Mesodermal cell (in vitro differentiated cells): ENCODE results near the gene LYZL4.

Experiments
- H3K27ac ChIP-seq: 2 replicates; pipeline ENCODE4 v1.7.0; 2013; ENCODE audit warnings: mild to moderate bottlenecking, low read depth, low read length, moderate library complexity; ENCODE audit not compliant: severe bottlenecking
- H3K36me3 ChIP-seq: 2 replicates; pipeline ENCODE4 v1.7.1; 2013; ENCODE audit warnings: mild to moderate bottlenecking, low read length, moderate library complexity; ENCODE audit not compliant: control insufficient read depth, insufficient read depth
- H3K4me1 ChIP-seq: one replicate; pipeline ENCODE4 v1.7.1; 2013; ENCODE audit warnings: mild to moderate bottlenecking, low read length; ENCODE audit not compliant: insufficient read depth, control insufficient read depth, poor library complexity, severe bottlenecking
- H3K4me3 ChIP-seq: 2 replicates; pipeline ENCODE4 v1.7.0; 2013; ENCODE audit warnings: low read length, control low read depth, mild to moderate bottlenecking; ENCODE audit not compliant: insufficient read depth, poor library complexity, severe bottlenecking; ENCODE audit errors: extremely low read depth
- H3K9me3 ChIP-seq: 2 replicates; pipeline ENCODE4 v1.7.1; 2013; ENCODE audit warnings: mild to moderate bottlenecking, low read length, moderate library complexity; ENCODE audit not compliant: control insufficient read depth
- WGBS, 2 experiments: methylation state at CpG; one replicate each; pipeline ENCODE4 v1.1.5; 2013; ENCODE audit warnings: missing lambda C conversion rate in 2 of 2; ENCODE audit not compliant: insufficient coverage in 2 of 2; 5-methylcytosine and 5-hydroxymethylcytosine counted together

Gene LYZL4

GRCh38 chr3:42402394-42403096, 7.9 kb downstream of the LYZL4 start:
- Histone ChIP-seq H3K9me3 (no peaks in the 10 kb centered on the region), H3K4me1 (no peaks in the 10 kb centered on the region), H3K27ac (no peak overlapping the region), H3K36me3 (no peaks in the 10 kb centered on the region), H3K4me3 (no peak overlapping the region)
- WGBS, 2 experiments: no CpG with 5 or more reads among the region's 2 CpGs

GRCh38 chr3:42398080-42398479, 12.3 kb downstream of the LYZL4 start:
- H3K9me3 ChIP-seq: no peaks in the 10 kb centered on the region
- H3K36me3 ChIP-seq: no peaks in the 10 kb centered on the region
- no peak overlapping the region for H3K4me3 ChIP-seq
- H3K4me1 ChIP-seq: no peaks in the 10 kb centered on the region
- WGBS, 2 experiments: 70% methylated on average over 2 of the region's 3 CpGs; no CpG with 5 or more reads in 1 of the 2 experiments
- H3K27ac ChIP-seq: no peak overlapping the region

- no peaks in the 10 kb centered on the region for H3K4me1 ChIP-seq
- 98% methylated on average over 8 of the region's 8 CpGs for WGBS, 2 experiments
- H3K4me3 ChIP-seq: no peak overlapping the region
- no peak overlapping the region for H3K27ac ChIP-seq
- H3K9me3 ChIP-seq: no peaks in the 10 kb centered on the region
- H3K36me3 ChIP-seq: no peaks in the 10 kb centered on the region
Measured at GRCh38 chr3:42397644-42398043, 12.8 kb downstream of the LYZL4 start.

- WGBS, 2 experiments: 90 to 92% methylated on average over 10 of the region's 12 CpGs
Measured at GRCh38 chr3:42394579-42395288, 15.7 kb downstream of the LYZL4 start.

GRCh38 chr3:42387802-42388651, 22.4 kb downstream of the LYZL4 start:
- Histone ChIP-seq H3K4me1 (peaks cover 5% of the 10 kb centered on the region), H3K9me3 (no peaks in the 10 kb centered on the region), H3K36me3 (no peaks in the 10 kb centered on the region), H3K4me3 (no peak overlapping the region), H3K27ac (peak overlapping the region; percentile 37)
- 81 to 92% methylated on average over 3 to 9 of the region's 10 CpGs for WGBS, 2 experiments

More at GRCh38 chr3:42394579-42395288, 15.7 kb downstream of the LYZL4 start:
- no peak overlapping the region for H3K27ac ChIP-seq
- no peak overlapping the region for H3K4me3 ChIP-seq
- no peaks in the 10 kb centered on the region for H3K4me1 ChIP-seq
- no peaks in the 10 kb centered on the region for H3K36me3 ChIP-seq
- H3K9me3 ChIP-seq: no peaks in the 10 kb centered on the region

GRCh38 chr3:42381551-42382082, 28.8 kb downstream of the LYZL4 start:
- no peaks in the 10 kb centered on the region for H3K9me3 ChIP-seq
- no peak overlapping the region for H3K27ac ChIP-seq
- H3K4me3 ChIP-seq: no peak overlapping the region
- H3K4me1 ChIP-seq: no peaks in the 10 kb centered on the region
- WGBS, 2 experiments: 81 to 98% methylated on average over 3 to 4 of the region's 6 CpGs
- H3K36me3 ChIP-seq: no peaks in the 10 kb centered on the region

GRCh38 chr3:42377681-42378080, 32.7 kb downstream of the LYZL4 start:
- H3K9me3 ChIP-seq: no peaks in the 10 kb centered on the region
- 100% methylated on average over 1 of the region's 2 CpGs; no CpG with 5 or more reads in 1 of the 2 experiments for WGBS, 2 experiments
- no peaks in the 10 kb centered on the region for H3K36me3 ChIP-seq
- H3K4me3 ChIP-seq: no peak overlapping the region
- no peak overlapping the region for H3K27ac ChIP-seq
- no peaks in the 10 kb centered on the region for H3K4me1 ChIP-seq

GRCh38 chr3:42376344-42376798, 34.0 kb downstream of the LYZL4 start:
- H3K9me3 ChIP-seq: no peaks in the 10 kb centered on the region
- H3K4me1 ChIP-seq: no peaks in the 10 kb centered on the region
- H3K4me3 ChIP-seq: no peak overlapping the region
- H3K36me3 ChIP-seq: no peaks in the 10 kb centered on the region
- 100% methylated on average over 2 of the region's 4 CpGs for WGBS, 2 experiments
- H3K27ac ChIP-seq: no peak overlapping the region

GRCh38 chr3:42375121-42375800, 35.1 kb downstream of the LYZL4 start:
- H3K9me3 ChIP-seq: no peaks in the 10 kb centered on the region
- no peak overlapping the region for H3K4me3 ChIP-seq
- 64 to 74% methylated on average over 5 of the region's 6 CpGs for WGBS, 2 experiments
- H3K36me3 ChIP-seq: no peaks in the 10 kb centered on the region
- H3K27ac ChIP-seq: no peak overlapping the region
- H3K4me1 ChIP-seq: no peaks in the 10 kb centered on the region

GRCh38 chr3:42371776-42372175, 38.6 kb downstream of the LYZL4 start:
- H3K36me3 ChIP-seq: no peaks in the 10 kb centered on the region
- 77 to 80% methylated on average over 1 to 3 of the region's 3 CpGs for WGBS, 2 experiments
- no peaks in the 10 kb centered on the region for H3K4me1 ChIP-seq
- H3K27ac ChIP-seq: no peak overlapping the region
- H3K9me3 ChIP-seq: no peaks in the 10 kb centered on the region
- H3K4me3 ChIP-seq: no peak overlapping the region
